Upper lobe of left lung (tissue), 6 donors: Measurements from ENCODE around the gene PTPRN2. TPM values are rescaled to one million over a fixed set of nuclear protein-coding genes. Genes with fewer than 3 reads are reported as not detected.

Source experiments
- ATAC-seq, 2 donors: fragments of 200-7000 bp; cut with Tn5 transposase; one replicate each; pipeline ENCODE4 v1.9.1; 2022; ENCODE audit warnings: mild to moderate bottlenecking in 2 of 2, moderate library complexity in 2 of 2; ENCODE audit not compliant: low FRiP score in 2 of 2
- DNase-seq, 2 donors: peaks; one replicate each; pipeline ENCODE4 v3.0.0-alpha.2; 2019 to 2020
- H3K27ac ChIP-seq, 4 donors: fragments of 200-600 bp; sonication (generic); one replicate each; pipeline ENCODE4 v1.5.1; 2016 to 2019
- H3K27me3 ChIP-seq, 4 donors: fragments of 200-600 bp; sonication (generic); one replicate each; pipeline ENCODE4 v1.5.1; 2017 to 2019
- H3K36me3 ChIP-seq, 4 donors: fragments of 200-600 bp; sonication (generic); one replicate each; pipeline ENCODE4 v1.5.1; 2016 to 2019
- H3K4me1 ChIP-seq, 4 donors: fragments of 200-600 bp; sonication (generic); one replicate each; pipeline ENCODE4 v1.5.1; 2018 to 2019
- H3K4me3 ChIP-seq, 4 donors: fragments of 200-600 bp; sonication (generic); one replicate each; pipeline ENCODE4 v1.5.1; 2017 to 2019; ENCODE audit warnings: mild to moderate bottlenecking in 2 of 4, moderate library complexity in 1 of 4
- H3K9me3 ChIP-seq, 4 donors: fragments of 200-600 bp; sonication (generic); one replicate each; pipeline ENCODE4 v1.5.1; 2018 to 2019
- EP300 ChIP-seq, 4 donors: sonication (generic); formaldehyde crosslinking; IDR thresholded peaks; one replicate each; pipeline ENCODE4 v1.5.1; 2017; ENCODE audit warnings: antibody characterized with exemption in 4 of 4, control low read depth in 2 of 4
- POLR2A ChIP-seq, 4 donors: fragments of 450-650 bp; IDR thresholded peaks; one replicate each; pipeline ENCODE4 v1.5.1; 2016 to 2017; ENCODE audit warnings: antibody characterized with exemption in 4 of 4, mild to moderate bottlenecking in 2 of 4
- POLR2AphosphoS5 ChIP-seq, 2 donors: sonication (generic); formaldehyde crosslinking; IDR thresholded peaks; one replicate each; pipeline ENCODE4 v1.5.1; 2017; ENCODE audit warnings: antibody characterized with exemption in 2 of 2
- WGBS, 2 donors: methylation state at CpG; one replicate each; pipeline ENCODE4 v1.1.5; 2017 to 2018; 5-methylcytosine and 5-hydroxymethylcytosine counted together
- total RNA-seq, 6 donors: library from RNA; depleted of rRNA in 4 of 6; stranded (reverse); fragments of >200 nt in 4 of 6; gene quantifications; one replicate each; pipeline versions ENCODE4 v1.1.0 to v1.2.1, GENCODE V29; 2016 to 2021
- TF ChIP-seq, protein P1 (sequence below), 6 experiments: fragments of 450-650 bp in 4 of 6; fragments of 200-600 bp in 2 of 6; sonication (generic) in 2 of 6; IDR thresholded peaks; one replicate each; pipeline ENCODE4 v1.5.1; 2016 to 2019; ENCODE audit warnings: antibody characterized with exemption in 6 of 6
- donor health status: DM: no; HTN: no; CAD: no; lungs with moderate emphysema.
- donor health status: DM: no; HTN: yes; CAD: no; lungs with severe emphysema.

PTPRN2 gene
- total RNA-seq, 6 donors from 2014 or later: 3.3 to 7.9 (median 5.2) TPM

DNA sequence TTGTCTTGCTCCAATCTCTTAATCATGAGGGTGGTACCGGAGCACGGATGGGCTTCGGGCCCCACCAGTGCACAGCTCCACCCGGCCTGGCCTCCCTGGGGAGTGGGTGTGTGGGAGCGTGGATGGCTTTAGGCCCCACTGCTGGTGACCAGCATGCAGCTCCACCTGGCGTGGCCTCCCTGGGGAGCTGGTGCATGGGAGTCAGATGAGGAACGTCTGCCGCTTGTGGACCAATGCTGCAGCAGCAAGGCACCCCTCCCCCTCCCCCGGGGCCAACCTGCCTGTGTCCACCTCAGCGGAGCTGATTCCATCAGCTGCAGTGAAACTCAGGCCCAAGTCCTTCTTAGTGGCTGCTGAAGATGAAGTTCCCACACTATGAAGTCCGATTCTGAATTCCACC lies 511.4 kb downstream of the PTPRN2 start:
- no peaks in the 10 kb centered on the region for H3K27me3 ChIP-seq
- H3K4me3 ChIP-seq: no peak overlapping the region
- no peak overlapping the region for H3K27ac ChIP-seq
- DNase-seq (no peak), ATAC-seq (no peak)
- H3K9me3 ChIP-seq: no peaks in the 10 kb centered on the region
- H3K4me1 ChIP-seq: no peaks in the 10 kb centered on the region
- WGBS, 2 donors: 91 to 97% methylated on average over 9 to 10 of the region's 11 CpGs
- no peak for TF ChIP-seq EP300 (IDR thresholded peaks at IDR 0.05)
- no peak for TF ChIP-seq POLR2AphosphoS5 (IDR thresholded peaks at IDR 0.05)
- no peak for TF ChIP-seq POLR2A (IDR thresholded peaks at IDR 0.05)
- TF ChIP-seq, protein P1, sequence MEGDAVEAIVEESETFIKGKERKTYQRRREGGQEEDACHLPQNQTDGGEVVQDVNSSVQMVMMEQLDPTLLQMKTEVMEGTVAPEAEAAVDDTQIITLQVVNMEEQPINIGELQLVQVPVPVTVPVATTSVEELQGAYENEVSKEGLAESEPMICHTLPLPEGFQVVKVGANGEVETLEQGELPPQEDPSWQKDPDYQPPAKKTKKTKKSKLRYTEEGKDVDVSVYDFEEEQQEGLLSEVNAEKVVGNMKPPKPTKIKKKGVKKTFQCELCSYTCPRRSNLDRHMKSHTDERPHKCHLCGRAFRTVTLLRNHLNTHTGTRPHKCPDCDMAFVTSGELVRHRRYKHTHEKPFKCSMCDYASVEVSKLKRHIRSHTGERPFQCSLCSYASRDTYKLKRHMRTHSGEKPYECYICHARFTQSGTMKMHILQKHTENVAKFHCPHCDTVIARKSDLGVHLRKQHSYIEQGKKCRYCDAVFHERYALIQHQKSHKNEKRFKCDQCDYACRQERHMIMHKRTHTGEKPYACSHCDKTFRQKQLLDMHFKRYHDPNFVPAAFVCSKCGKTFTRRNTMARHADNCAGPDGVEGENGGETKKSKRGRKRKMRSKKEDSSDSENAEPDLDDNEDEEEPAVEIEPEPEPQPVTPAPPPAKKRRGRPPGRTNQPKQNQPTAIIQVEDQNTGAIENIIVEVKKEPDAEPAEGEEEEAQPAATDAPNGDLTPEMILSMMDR (IDR thresholded peaks at IDR 0.05): no peak
- H3K36me3 ChIP-seq: no peaks in the 10 kb centered on the region

DNA sequence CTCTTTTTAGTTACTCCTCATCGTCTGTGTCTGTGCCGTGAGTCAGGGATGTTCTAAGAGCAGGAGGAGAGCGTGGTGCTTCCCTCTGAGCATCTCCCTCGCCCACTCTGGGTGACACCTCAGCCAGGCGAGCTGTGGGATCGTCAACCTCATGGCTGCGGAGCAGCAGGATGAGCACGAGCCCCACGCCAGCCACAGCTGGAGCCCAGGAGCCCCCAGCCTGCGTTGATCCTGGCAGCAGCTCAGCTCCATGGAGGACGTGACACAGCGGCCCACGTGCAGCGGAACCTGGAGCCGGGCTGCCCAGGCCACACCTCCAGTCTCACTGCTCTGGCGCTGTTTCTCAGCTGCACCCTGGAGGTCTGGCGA lies 512.0 kb downstream of the PTPRN2 start:
- H3K4me1 ChIP-seq: no peaks in the 10 kb centered on the region
- ATAC-seq (no peak), DNase-seq (no peak)
- no peak overlapping the region for H3K4me3 ChIP-seq
- H3K27me3 ChIP-seq: no peaks in the 10 kb centered on the region
- no peaks in the 10 kb centered on the region for H3K9me3 ChIP-seq
- TF ChIP-seq EP300 (IDR thresholded peaks at IDR 0.05) (no peak), POLR2A (IDR thresholded peaks at IDR 0.05) (no peak), POLR2AphosphoS5 (IDR thresholded peaks at IDR 0.05) (no peak)
- TF ChIP-seq, protein P1 (IDR thresholded peaks at IDR 0.05): no peak
- WGBS, 2 donors: 87 to 88% methylated on average over 9 to 17 of the region's 17 CpGs
- H3K36me3 ChIP-seq: no peaks in the 10 kb centered on the region
- H3K27ac ChIP-seq: no peak overlapping the region

DNA sequence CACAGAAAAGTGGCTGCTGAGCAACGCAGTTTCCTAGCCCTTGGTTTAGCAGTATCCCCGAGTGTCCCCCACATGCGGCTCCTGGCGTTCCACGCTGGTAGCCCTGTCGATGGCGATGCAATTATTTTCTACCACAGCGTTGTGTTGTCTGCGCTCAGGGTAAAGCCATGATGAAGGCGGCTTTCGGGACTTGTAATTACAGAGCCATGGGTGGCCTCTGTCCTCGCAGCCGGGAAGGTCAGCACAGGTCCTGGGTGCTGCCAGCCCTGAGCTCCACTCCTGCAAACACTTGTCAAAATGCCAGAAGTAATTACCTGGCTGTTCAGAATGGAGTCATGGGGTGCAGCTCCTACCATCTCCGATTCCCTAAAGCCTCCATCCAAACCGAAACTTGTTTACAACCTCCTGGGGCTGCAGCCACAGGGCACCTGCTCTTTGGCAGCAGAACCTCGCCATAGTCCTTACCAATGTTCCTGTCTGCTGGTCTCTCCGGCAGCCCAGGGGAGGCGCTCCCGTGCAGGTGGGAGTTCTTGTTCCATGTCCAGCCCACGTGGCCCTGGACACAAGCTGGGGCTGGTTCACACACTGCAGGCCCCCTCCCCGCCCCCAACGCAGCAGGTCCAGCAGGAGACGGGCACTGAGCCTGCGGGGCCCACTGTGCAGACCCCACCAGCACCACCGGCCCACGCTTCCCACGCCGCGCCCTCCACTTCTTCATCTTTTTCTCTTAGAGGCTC lies 512.6 kb downstream of the PTPRN2 start:
- Histone ChIP-seq H3K27me3 (no peaks in the 10 kb centered on the region), H3K9me3 (no peaks in the 10 kb centered on the region), H3K27ac (no peak overlapping the region), H3K4me1 (no peaks in the 10 kb centered on the region), H3K36me3 (no peaks in the 10 kb centered on the region), H3K4me3 (no peak overlapping the region)
- no peak for ATAC-seq
- TF ChIP-seq, protein P1 (IDR thresholded peaks at IDR 0.05): no peak
- no peak for DNase-seq
- WGBS, 2 donors: 79 to 83% methylated on average over 25 to 29 of the region's 29 CpGs

DNA sequence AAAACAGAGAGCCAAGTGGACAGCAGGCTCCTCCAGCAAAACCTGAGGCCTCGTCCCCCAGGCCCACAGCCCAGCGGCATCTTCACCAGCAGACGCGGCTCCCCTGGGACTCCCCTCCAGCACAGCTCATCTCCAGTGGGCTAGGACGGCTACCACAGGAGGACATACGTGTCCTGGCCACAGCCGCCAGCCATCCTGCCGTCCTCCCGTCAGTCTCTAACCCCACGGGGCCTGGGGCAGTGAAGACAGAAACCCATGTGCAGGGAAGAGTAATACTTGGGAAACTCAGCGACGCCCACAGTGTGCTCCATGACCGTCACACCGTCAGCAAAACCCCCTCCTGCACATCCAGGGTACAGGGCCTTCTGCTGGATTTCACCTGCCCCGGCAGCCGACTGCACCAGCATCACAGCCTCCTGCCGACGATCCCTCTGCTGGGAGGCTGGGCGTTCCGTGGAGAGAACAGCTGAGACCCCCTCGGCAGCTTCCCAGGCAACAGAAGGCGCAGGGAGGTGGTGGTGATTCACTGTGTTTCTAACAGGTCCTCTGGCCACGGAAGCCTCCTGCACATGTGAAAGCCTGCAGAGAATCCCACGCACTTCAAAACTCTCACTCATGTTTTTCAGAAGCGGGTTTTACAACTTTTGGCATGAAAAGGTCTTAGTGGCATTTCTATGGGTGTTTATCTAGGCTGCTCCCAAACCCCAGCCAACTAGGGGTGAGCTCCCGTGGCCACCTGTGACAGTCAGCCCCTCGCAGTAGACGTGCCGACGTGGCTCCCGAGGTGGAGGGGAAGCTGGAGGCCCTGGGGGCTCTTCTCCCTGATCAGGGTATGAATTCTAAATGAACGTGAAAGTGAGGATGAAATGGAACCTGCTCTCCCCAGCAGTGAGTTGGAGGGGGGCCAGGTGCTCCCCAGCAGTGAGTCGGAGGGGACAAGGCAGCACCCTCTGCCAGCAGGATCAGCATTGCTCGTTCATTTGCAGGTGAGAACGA lies 513.5 kb downstream of the PTPRN2 start:
- H3K36me3 ChIP-seq: no peaks in the 10 kb centered on the region
- whole genome bisulfite sequencing, 2 donors: 74 to 79% methylated on average over 24 to 35 of the region's 35 CpGs
- TF ChIP-seq POLR2AphosphoS5 (IDR thresholded peaks at IDR 0.05) (no peak), POLR2A (IDR thresholded peaks at IDR 0.05) (no peak), EP300 (IDR thresholded peaks at IDR 0.05) (no peak)
- TF ChIP-seq, protein P1 (IDR thresholded peaks at IDR 0.05): no peak

More for the DNA sequence above, 513.5 kb downstream of the PTPRN2 start:
- H3K4me3 ChIP-seq: no peak overlapping the region
- no peak for ATAC-seq
- H3K9me3 ChIP-seq: no peaks in the 10 kb centered on the region
- no peaks in the 10 kb centered on the region for H3K27me3 ChIP-seq
- DNase-seq: peak in 1 of 2 donors; percentile 37
- no peak overlapping the region for H3K27ac ChIP-seq
- H3K4me1 ChIP-seq: no peaks in the 10 kb centered on the region
